HepG2 (cell line): ENCODE measurements around the gene AHCY. TPM values are rescaled to one million over a fixed set of nuclear protein-coding genes. Genes with fewer than 3 reads are reported as not detected.

Experiments used
- ATAC-seq: fragments of 200-7000 bp; cut with Tn5 transposase; 3 replicates; pipeline ENCODE4 v1.9.1; 2020; ENCODE audit warnings: mild to moderate bottlenecking, moderate library complexity
- BruUV-seq: library from RNA; stranded (reverse); fragments of 400-500 nt; replicated peaks from 2 replicates; lab custom pipeline; 2021; lab: Mats Ljungman, UMichigan
- CTCF ChIA-PET: fragments of 300-600 bp; formaldehyde crosslinking; extraction: SDS; loops from one replicate; lab custom pipeline; 2021; ENCODE audit warnings: low total read pairs, inconsistent platforms, low intra/inter-chr PET ratio; lab: Yijun Ruan, JAX
- POLR2A ChIA-PET: fragments of 350-600 bp; sonication (Branson Sonifier 250); formaldehyde crosslinking; loops from one replicate; lab custom pipeline; 2020; ENCODE audit warnings: antibody characterized with exemption, inconsistent platforms; lab: Yijun Ruan, JAX
- DNase-seq: peaks from one replicate; pipeline ENCODE4 v3.0.0-alpha.2; 2015; ENCODE audit warnings: low spot score
- FAIRE-seq: peaks from 3 replicates; lab custom pipeline; 2011; peaks lifted over from hg19 to GRCh38; lab: Jason Lieb, UNC
- H2AFZ ChIP-seq: one replicate; pipeline ENCODE4 v1.6.1; 2011; ENCODE audit warnings: low read length, inconsistent platforms
- H3K27ac ChIP-seq: fragments of 300-600 bp; 3 replicates; pipeline ENCODE4 v1.8.0; 2011; ENCODE audit warnings: mixed run types, mild to moderate bottlenecking, mixed read lengths, low read length, inconsistent platforms; ENCODE audit not compliant: insufficient read depth; ENCODE audit errors: extremely low read length
- H3K27me3 ChIP-seq, 2 experiments: fragments of 200-600 bp in 1 of 2; 2 replicates in 1 of 2; 3 replicates in 1 of 2; pipeline versions ENCODE4 v1.6.0 to v1.8.0; 2011; ENCODE audit warnings: low read length in 2 of 2, mild to moderate bottlenecking in 2 of 2, moderate library complexity in 2 of 2, inconsistent platforms in 1 of 2; ENCODE audit not compliant: insufficient read depth in 2 of 2, control insufficient read depth in 1 of 2
- H3K36me3 ChIP-seq, 2 experiments: fragments of 200-600 bp in 1 of 2; replicated peaks in 1 of 2; 2 replicates in 1 of 2; 3 replicates in 1 of 2; pipeline versions ENCODE4 v1.5.1 to v1.8.0; 2011; ENCODE audit warnings: low read length in 2 of 2, inconsistent platforms in 1 of 2; ENCODE audit not compliant: insufficient read depth in 2 of 2, control insufficient read depth in 1 of 2
- H3K4me1 ChIP-seq: 2 replicates; pipeline ENCODE4 v1.5.1; 2012; ENCODE audit warnings: low read length, inconsistent platforms; ENCODE audit not compliant: insufficient read depth
- H3K4me2 ChIP-seq: 2 replicates; pipeline ENCODE4 v1.6.0; 2011; ENCODE audit warnings: low read depth, low read length, inconsistent platforms
- H3K4me3 ChIP-seq, 3 experiments: fragments of 200-600 bp in 1 of 3; sonication (generic), shearing (Covaris generic) in 1 of 3; replicated peaks in 1 of 3; 2 replicates each; pipeline ENCODE4 v1.5.1; 2011 to 2016; ENCODE audit warnings: low read length in 3 of 3, inconsistent platforms in 2 of 3, low read depth in 2 of 3, mild to moderate bottlenecking in 2 of 3, control low read depth in 1 of 3, mixed read lengths in 1 of 3; ENCODE audit not compliant: insufficient read depth in 1 of 3
- H3K79me2 ChIP-seq: one replicate; pipeline ENCODE4 v1.6.1; 2011; ENCODE audit warnings: low read length, inconsistent platforms; ENCODE audit not compliant: insufficient read depth
- H3K9ac ChIP-seq: 2 replicates; pipeline ENCODE4 v1.6.0; 2011; ENCODE audit warnings: mild to moderate bottlenecking, low read depth, low read length, inconsistent platforms; ENCODE audit not compliant: insufficient read depth
- H3K9me3 ChIP-seq: 2 replicates; pipeline ENCODE4 v1.5.1; 2012; ENCODE audit warnings: mild to moderate bottlenecking, low read length
- H4K20me1 ChIP-seq: 2 replicates; pipeline ENCODE4 v1.6.0; 2011; ENCODE audit warnings: inconsistent platforms, mild to moderate bottlenecking, low read length, moderate library complexity; ENCODE audit not compliant: insufficient read depth
- FOXK1 ChIP-seq: sonication (generic); formaldehyde crosslinking; IDR thresholded peaks from 2 replicates; pipeline ENCODE4 v1.4.0; 2020; ENCODE audit warnings: low read depth, missing genetic modification reagents, borderline replicate concordance
- HNRNPLL ChIP-seq: fragments of 200-400 bp; formaldehyde crosslinking; IDR thresholded peaks from 2 replicates; pipeline ENCODE4 v1.6.1; 2017; ENCODE audit warnings: mild to moderate bottlenecking, low read depth, low read length; ENCODE audit not compliant: poor library complexity, severe bottlenecking
- MBNL3 ChIP-seq: fragments of 250-450 bp; sonication (Bioruptor Pico); conservative IDR thresholded peaks from 2 replicates; pipeline ENCODE4 v1.8.0; 2022; ENCODE audit warnings: mild to moderate bottlenecking, inconsistent platforms
- NFKBIZ ChIP-seq: IDR thresholded peaks from 2 replicates; pipeline ENCODE4 v1.6.1; 2018; ENCODE audit warnings: missing genetic modification reagents, missing compliant biosample characterization
- PCBP1 ChIP-seq: fragments of 200-400 bp; formaldehyde crosslinking; IDR thresholded peaks from 2 replicates; pipeline ENCODE4 v1.6.1; 2017; ENCODE audit warnings: mild to moderate bottlenecking, low read depth, low read length, borderline replicate concordance
- ZNF766 ChIP-seq: sonication (generic); formaldehyde crosslinking; IDR thresholded peaks from 2 replicates; pipeline ENCODE4 v1.5.0; 2020; ENCODE audit warnings: missing genetic modification reagents, borderline replicate concordance
- ZNF773 ChIP-seq: sonication (generic); formaldehyde crosslinking; IDR thresholded peaks from 2 replicates; pipeline ENCODE4 v1.4.0; 2020; ENCODE audit warnings: missing genetic modification reagents, borderline replicate concordance
- whole genome bisulfite sequencing: methylation state at CpG from one replicate; pipeline ENCODE4 v1.1.6; 2017; ENCODE audit warnings: low lambda C conversion rate; 5-methylcytosine and 5-hydroxymethylcytosine counted together
- in situ Hi-C: cut with HindIII; loops from 2 replicates; pipeline ENCODE4 v1.10.0; 2017; ENCODE audit warnings: low pct_unique_long_range_greater_than_20kb; ENCODE audit not compliant: extremely low pct_ligation_motif_present
- intact Hi-C: fragments of 100-400 bp; cut with micrococcal nuclease; formaldehyde crosslinking; loops from one replicate; pipeline ENCODE4 v1.10.0; 2022; ENCODE audit not compliant: unreplicated experiment
- polyA plus RNA-seq, 8 experiments: library from polyadenylated mRNA; depleted of rRNA in 3 of 8; stranded (reverse) in 7 of 8; unstranded in 1 of 8; fragments of >200 nt; fragmentation: Illumina TruSeq in 4 of 8; extraction: Trizol in 4 of 8; gene quantifications; 2 replicates each; pipeline versions ENCODE4 v1.2.1 to v1.2.3, GENCODE V29; 2011 to 2016; ENCODE audit warnings: low read depth in 4 of 8, missing spikeins in 1 of 8, mixed read lengths in 1 of 8; ENCODE audit not compliant: insufficient read depth in 1 of 8
- total RNA-seq, 5 experiments: library from RNA; depleted of rRNA; stranded (reverse); fragments of >200 nt; fragmentation: Illumina TruSeq; extraction: Trizol; gene quantifications; 2 replicates each; pipeline ENCODE4 v1.2.3, GENCODE V29; 2016; ENCODE audit warnings: low read depth in 1 of 5
- TF ChIP-seq, protein P1 (sequence below), 2 experiments: sonication (generic) in 1 of 2; formaldehyde crosslinking in 1 of 2; IDR thresholded peaks; 2 replicates each; pipeline versions ENCODE4 v1.4.0 to v1.6.1; 2018 to 2020; ENCODE audit warnings: missing genetic modification reagents in 2 of 2, borderline replicate concordance in 1 of 2, low read depth in 1 of 2, mild to moderate bottlenecking in 1 of 2, missing biosample characterization in 1 of 2
- TF ChIP-seq, protein P2 (sequence below): sonication (generic); formaldehyde crosslinking; IDR thresholded peaks from 2 replicates; pipeline ENCODE4 v1.8.1; 2023; ENCODE audit warnings: mild to moderate bottlenecking, missing genetic modification reagents

The AHCY gene
- total and polyA plus RNA-seq, 2 of the 13 experiments (the other 11 are each of a cell fraction or from before 2014, with no cell fraction given): 407 to 419 TPM

DNA sequence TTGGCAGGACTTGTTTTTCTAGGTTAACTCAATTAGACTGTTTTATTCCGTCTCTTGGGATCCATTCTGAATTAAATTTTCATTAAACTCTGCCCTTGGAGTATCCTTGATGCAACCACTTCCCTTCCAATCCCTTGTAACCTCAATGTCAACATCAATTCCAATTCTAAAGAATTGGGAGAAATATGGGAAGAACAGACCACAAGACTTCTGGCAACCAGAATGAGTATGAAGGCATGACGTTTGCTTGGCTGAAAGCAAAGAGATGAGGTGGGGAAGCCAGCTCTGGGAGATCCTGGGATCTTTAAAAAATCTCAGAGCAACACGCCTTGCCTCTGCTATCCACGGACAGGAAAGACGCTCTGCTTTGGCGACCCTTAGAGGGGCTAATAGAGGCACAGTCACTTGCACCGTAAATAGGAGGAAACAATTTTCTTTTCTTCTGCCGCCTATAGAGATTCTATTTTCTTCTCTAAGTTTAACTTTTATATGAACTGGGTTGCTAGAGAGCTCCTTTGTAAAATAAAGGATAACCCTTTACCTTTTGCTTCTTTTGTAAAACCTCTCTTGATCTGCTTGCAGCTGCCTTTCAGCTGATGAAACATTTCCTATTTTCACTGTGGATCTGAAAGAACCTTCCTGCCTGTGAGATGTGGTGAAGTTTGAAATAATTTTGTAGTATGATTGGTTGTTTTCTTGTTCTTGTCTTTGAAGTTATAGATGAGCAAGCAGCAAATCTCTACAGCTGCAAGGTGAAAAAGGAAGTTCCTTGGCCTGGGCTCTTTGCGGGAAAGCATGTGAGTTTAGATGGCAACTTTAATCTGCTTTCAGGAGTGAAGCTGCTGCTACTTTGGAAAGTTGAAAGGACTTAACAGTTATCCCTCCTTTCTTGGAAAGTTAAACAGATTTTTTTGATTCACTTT is 62.2 kb downstream of the AHCY start, which contains the start of gene ASIP:
Gene ASIP (plus strand): TSS at position 731 of the 923 bp plus-strand sequence. CDS start 18,952 bp downstream, outside the sequence.
- ChIA-PET POLR2A (no interaction called here), CTCF (no interaction called here)
- H3K27me3 ChIP-seq: peaks cover 0 to 12% of the 10 kb centered on the region in 2 experiments; a peak in 1 of 5 replicates
- TF ChIP-seq ZNF773 (CRISPR knock-in tag) (peak; percentile 28; the same call in 1 of the 2 replicates), HNRNPLL (no peak)
- no peaks in the 10 kb centered on the region for H3K79me2 ChIP-seq
- no peak within 1 kb of the TSS for H3K27ac ChIP-seq
- H3K36me3 ChIP-seq: no peaks in the 10 kb centered on the region
- H3K9me3 ChIP-seq: no peaks in the 10 kb centered on the region
- DNase-seq (no peak), FAIRE-seq (no peak), ATAC-seq (no peak)
- no peak within 1 kb of the TSS for H3K9ac ChIP-seq
- intact Hi-C loops: no loop called here
- H2AFZ ChIP-seq: no peak within 1 kb of the TSS
- H3K4me2 ChIP-seq: no peak within 1 kb of the TSS
- H4K20me1 ChIP-seq: no peaks in the 10 kb centered on the region
- H3K4me3 ChIP-seq: no peak within 1 kb of the TSS
- WGBS: 53% methylated on average over 9 of the region's 9 CpGs
- in situ Hi-C loops: no loop called here
- no TSS peak for BruUV-seq
- H3K4me1 ChIP-seq: no peaks in the 10 kb centered on the region

DNA sequence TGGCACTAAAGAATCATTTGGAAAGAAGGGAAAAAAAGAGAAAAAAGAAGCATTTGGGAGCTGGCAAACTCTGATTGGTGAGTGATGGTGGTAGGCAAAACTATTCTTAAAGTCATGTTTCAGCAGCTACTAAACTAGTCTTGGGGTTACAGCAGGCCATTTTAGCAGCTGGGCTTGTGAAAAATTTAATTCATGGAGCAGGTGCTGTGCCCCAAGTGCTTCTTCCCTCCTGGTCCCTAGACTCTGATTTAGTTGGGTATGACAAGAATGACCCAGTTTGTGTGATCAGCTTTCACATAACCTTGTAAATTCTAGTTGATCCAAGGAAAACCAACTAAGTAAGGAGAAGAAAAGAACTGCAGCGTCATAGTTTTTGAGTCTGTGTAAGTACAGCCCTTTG is 63.0 kb downstream of the AHCY start:
- ChIA-PET CTCF (no interaction called here), POLR2A (no interaction called here)
- Histone ChIP-seq H3K27ac (no peak overlapping the region), H3K9ac (no peak overlapping the region), H3K4me3 (no peak overlapping the region), H3K27me3 (peaks cover 0 to 12% of the 10 kb centered on the region in 2 experiments; a peak in 1 of 5 replicates), H3K79me2 (no peaks in the 10 kb centered on the region), H3K36me3 (no peaks in the 10 kb centered on the region), H3K4me2 (no peak overlapping the region), H2AFZ (no peak overlapping the region), H3K4me1 (no peaks in the 10 kb centered on the region), H3K9me3 (no peaks in the 10 kb centered on the region), H4K20me1 (no peaks in the 10 kb centered on the region)
- no TSS peak for BruUV-seq
- intact Hi-C loops: no loop called here
- DNase-seq (no peak), FAIRE-seq (no peak), ATAC-seq (no peak)
- in situ Hi-C loops: no loop called here
- WGBS: 58% methylated on average over 1 of the region's 1 CpG
- TF ChIP-seq, protein P1, sequence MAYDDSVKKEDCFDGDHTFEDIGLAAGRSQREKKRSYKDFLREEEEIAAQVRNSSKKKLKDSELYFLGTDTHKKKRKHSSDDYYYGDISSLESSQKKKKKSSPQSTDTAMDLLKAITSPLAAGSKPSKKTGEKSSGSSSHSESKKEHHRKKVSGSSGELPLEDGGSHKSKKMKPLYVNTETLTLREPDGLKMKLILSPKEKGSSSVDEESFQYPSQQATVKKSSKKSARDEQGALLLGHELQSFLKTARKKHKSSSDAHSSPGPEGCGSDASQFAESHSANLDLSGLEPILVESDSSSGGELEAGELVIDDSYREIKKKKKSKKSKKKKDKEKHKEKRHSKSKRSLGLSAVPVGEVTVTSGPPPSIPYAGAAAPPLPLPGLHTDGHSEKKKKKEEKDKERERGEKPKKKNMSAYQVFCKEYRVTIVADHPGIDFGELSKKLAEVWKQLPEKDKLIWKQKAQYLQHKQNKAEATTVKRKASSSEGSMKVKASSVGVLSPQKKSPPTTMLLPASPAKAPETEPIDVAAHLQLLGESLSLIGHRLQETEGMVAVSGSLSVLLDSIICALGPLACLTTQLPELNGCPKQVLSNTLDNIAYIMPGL (CRISPR knock-in tag; IDR thresholded peaks at IDR 0.05; ENCODE audit: borderline replicate concordance in 1 of 2, low read depth in 1 of 2): no peak
- TF ChIP-seq MBNL3 (CRISPR knock-in tag) (no peak), PCBP1 (no peak), FOXK1 (CRISPR knock-in tag) (no peak), NFKBIZ (CRISPR knock-in tag) (no peak), ZNF766 (no peak)
- TF ChIP-seq, protein P2, sequence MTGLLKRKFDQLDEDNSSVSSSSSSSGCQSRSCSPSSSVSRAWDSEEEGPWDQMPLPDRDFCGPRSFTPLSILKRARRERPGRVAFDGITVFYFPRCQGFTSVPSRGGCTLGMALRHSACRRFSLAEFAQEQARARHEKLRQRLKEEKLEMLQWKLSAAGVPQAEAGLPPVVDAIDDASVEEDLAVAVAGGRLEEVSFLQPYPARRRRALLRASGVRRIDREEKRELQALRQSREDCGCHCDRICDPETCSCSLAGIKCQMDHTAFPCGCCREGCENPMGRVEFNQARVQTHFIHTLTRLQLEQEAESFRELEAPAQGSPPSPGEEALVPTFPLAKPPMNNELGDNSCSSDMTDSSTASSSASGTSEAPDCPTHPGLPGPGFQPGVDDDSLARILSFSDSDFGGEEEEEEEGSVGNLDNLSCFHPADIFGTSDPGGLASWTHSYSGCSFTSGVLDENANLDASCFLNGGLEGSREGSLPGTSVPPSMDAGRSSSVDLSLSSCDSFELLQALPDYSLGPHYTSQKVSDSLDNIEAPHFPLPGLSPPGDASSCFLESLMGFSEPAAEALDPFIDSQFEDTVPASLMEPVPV (CRISPR knock-in tag): no peak
